AG04450 (cell line): ENCODE results near the gene ARHGEF39. TPM values are rescaled to one million over a fixed set of nuclear protein-coding genes. Genes with fewer than 3 reads are reported as not detected.
A peak's percentile ranks its signal among the peaks of the same experiment; 100 is the strongest.

Source experiments
- CTCF ChIA-PET: fragments of 300-600, 350-600 bp; formaldehyde crosslinking; extraction: SDS; loops from one replicate; lab custom pipeline; 2022; ENCODE audit warnings: antibody characterized with exemption, inconsistent platforms; lab: Charles Lee
- POLR2A ChIA-PET: fragments of 350-600 bp; formaldehyde crosslinking; extraction: SDS; loops from one replicate; lab custom pipeline; 2021; ENCODE audit warnings: antibody characterized with exemption, inconsistent platforms; lab: Yijun Ruan, JAX
- DNase-seq: peaks from one replicate; pipeline ENCODE4 v3.0.0-alpha.2; 2011; ENCODE audit warnings: low read depth, low spot score
- H3K27ac ChIP-seq: one replicate; pipeline ENCODE4 v1.5.1; 2012; ENCODE audit warnings: low read depth, low read length, control low read depth
- H3K27me3 ChIP-seq: one replicate; pipeline ENCODE4 v1.6.0; 2012; ENCODE audit warnings: low read length; ENCODE audit not compliant: control insufficient read depth, insufficient read depth
- H3K4me3 ChIP-seq: 2 replicates; pipeline ENCODE4 v1.5.1; 2011; ENCODE audit warnings: mild to moderate bottlenecking, low read depth, low read length, control low read depth
- H3K9me3 ChIP-seq: 2 replicates; pipeline ENCODE4 v1.5.1; 2012; ENCODE audit warnings: low read length; ENCODE audit not compliant: control insufficient read depth, insufficient read depth
- polyA plus RNA-seq: library from polyadenylated mRNA; depleted of rRNA; stranded (reverse); fragments of >200 nt; gene quantifications from 2 replicates; pipeline ENCODE4 v1.2.3, GENCODE V29; 2011
- TF ChIP-seq, protein P1 (sequence below): IDR thresholded peaks from 2 replicates; pipeline ENCODE4 v1.5.1; 2011; ENCODE audit warnings: low read depth, low read length, control low read depth, inconsistent platforms

ARHGEF39 gene
- polyA plus RNA-seq, 1 experiment: 1.2 TPM

- peaks cover 3% of the 10 kb centered on the region; the same call in 1 of the 2 replicates for H3K9me3 ChIP-seq
- POLR2A ChIA-PET: interaction anchor here (1.4 to 3.8 kb wide), 7 partner anchors 13 to 73 kb away, joined by 5 to 75 read pairs (median 9); partner anchors contain the start of genes CREB3, TLN1 and TPM2
These were observed 6.1 kb downstream of the ARHGEF39 start for GRCh38 chr9:35658968-35659220.

GRCh38 chr9:35658137-35658967, 6.6 kb downstream of the ARHGEF39 start, which contains the start of gene CCDC107:
TSS of gene CCDC107 (plus strand) at chr9:35658292. CDS start at chr9:35658380, 88 bp downstream.
- TF ChIP-seq, protein P1, sequence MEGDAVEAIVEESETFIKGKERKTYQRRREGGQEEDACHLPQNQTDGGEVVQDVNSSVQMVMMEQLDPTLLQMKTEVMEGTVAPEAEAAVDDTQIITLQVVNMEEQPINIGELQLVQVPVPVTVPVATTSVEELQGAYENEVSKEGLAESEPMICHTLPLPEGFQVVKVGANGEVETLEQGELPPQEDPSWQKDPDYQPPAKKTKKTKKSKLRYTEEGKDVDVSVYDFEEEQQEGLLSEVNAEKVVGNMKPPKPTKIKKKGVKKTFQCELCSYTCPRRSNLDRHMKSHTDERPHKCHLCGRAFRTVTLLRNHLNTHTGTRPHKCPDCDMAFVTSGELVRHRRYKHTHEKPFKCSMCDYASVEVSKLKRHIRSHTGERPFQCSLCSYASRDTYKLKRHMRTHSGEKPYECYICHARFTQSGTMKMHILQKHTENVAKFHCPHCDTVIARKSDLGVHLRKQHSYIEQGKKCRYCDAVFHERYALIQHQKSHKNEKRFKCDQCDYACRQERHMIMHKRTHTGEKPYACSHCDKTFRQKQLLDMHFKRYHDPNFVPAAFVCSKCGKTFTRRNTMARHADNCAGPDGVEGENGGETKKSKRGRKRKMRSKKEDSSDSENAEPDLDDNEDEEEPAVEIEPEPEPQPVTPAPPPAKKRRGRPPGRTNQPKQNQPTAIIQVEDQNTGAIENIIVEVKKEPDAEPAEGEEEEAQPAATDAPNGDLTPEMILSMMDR: peak; percentile 49
- CTCF ChIA-PET: interaction anchor here (0.6 to 3.7 kb wide), 17 partner anchors 10 to 166 kb away, joined by 3 to 30 read pairs (median 3); partner anchors contain the start of genes CREB3 and TLN1
- Histone ChIP-seq H3K27me3 (no peaks in the 10 kb centered on the region), H3K27ac (peak within 1 kb of the TSS; percentile 96), H3K9me3 (peaks cover 3% of the 10 kb centered on the region; the same call in 1 of the 2 replicates), H3K4me3 (peak within 1 kb of the TSS; percentile 93)
- DNase-seq: no peak
- POLR2A ChIA-PET: interaction anchor here (0.9 to 3.8 kb wide), 12 partner anchors 12 to 91 kb away, joined by 3 to 75 read pairs (median 6); partner anchors contain the start of genes CREB3, GBA2, RGP1 and TLN1

More at GRCh38 chr9:35658968-35659220, 6.1 kb downstream of the ARHGEF39 start:
- CTCF ChIA-PET: interaction anchor here (0.6 to 3.7 kb wide), 13 partner anchors 11 to 166 kb away, joined by 3 to 30 read pairs (median 4); partner anchors contain the start of genes CREB3 and TLN1
- Histone ChIP-seq H3K27ac (peak overlapping the region; percentile 96), H3K27me3 (no peaks in the 10 kb centered on the region), H3K4me3 (peak overlapping the region; percentile 93)
- TF ChIP-seq, protein P1: no peak
- DNase-seq: no peak

DNA sequence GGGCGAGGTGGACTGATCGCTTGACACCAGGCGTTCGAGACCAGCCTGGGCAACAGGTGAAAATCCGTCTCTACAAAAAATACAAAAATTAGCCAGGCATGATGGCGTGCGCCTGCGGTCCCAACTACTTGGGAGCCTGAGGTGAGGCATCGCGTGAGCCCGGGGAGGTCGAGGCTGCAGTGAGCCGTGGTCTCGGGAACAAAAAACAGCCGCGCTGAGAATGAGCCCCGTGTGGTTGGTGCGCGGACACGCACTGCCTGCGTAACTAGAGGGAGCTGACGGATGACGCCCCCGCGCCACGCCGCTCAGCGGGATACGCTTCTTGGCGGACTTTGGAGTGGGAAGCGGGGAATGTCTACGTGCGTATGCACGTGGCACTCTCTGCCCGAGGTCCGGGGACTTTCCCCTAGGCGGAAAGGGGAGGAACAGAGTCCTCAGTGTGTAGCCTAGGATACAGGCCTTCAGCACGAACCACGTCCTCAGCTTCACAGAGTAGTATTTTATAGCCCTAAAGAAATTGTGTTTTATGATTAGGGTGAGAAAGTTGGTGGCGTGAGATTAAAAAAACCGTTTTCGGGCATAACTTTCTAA, 7.4 kb downstream of the ARHGEF39 start, which contains the start of gene RMRP:
Gene RMRP, minus strand, starts transcription at position 474 of the 591 bp plus-strand sequence.
- Histone ChIP-seq H3K27me3 (no peaks in the 10 kb centered on the region), H3K9me3 (peaks cover 3% of the 10 kb centered on the region; the same call in 1 of the 2 replicates), H3K27ac (peak within 1 kb of the TSS; percentile 96), H3K4me3 (peak within 1 kb of the TSS; percentile 93)
- ChIA-PET POLR2A (interaction anchor here (0.5 to 3.8 kb wide), 16 partner anchors 11 to 1551 kb away, joined by 3 to 75 read pairs (median 6); partner anchors contain the start of genes CREB3, GBA2, RGP1 and TLN1), CTCF (interaction anchor here (0.6 to 3.7 kb wide), 12 partner anchors 9 to 77 kb away, joined by 3 to 30 read pairs (median 4); partner anchors contain the start of genes CREB3 and TLN1)
- DNase-seq: peak; percentile 99
- TF ChIP-seq, protein P1: peak; percentile 34

GRCh38 chr9:35656831-35657545, 8.0 kb downstream of the ARHGEF39 start:
- DNase-seq: no peak
- peak overlapping the region; percentile 48 for H3K4me3 ChIP-seq
- H3K27me3 ChIP-seq: no peaks in the 10 kb centered on the region
- TF ChIP-seq, protein P1: no peak
- ChIA-PET CTCF (interaction anchor here (0.8 to 3.7 kb wide), 6 partner anchors 10 to 73 kb away, joined by 3 to 30 read pairs (median 10); partner anchors contain the start of genes CREB3 and TLN1), POLR2A (interaction anchor here (0.5 to 3.8 kb wide), 10 partner anchors 12 to 1552 kb away, joined by 3 to 75 read pairs (median 6); partner anchors contain the start of gene TPM2)
- peaks cover 3% of the 10 kb centered on the region; the same call in 1 of the 2 replicates for H3K9me3 ChIP-seq
- H3K27ac ChIP-seq: peak overlapping the region; percentile 96
